K562 (cell line): ENCODE results near the gene FLVCR2.

ENCODE experiments used
- ATF7 ChIP-seq: fragments of 450-650 bp; IDR thresholded peaks from 2 replicates; pipeline ENCODE4 v1.7.1; 2014; ENCODE audit warnings: mild to moderate bottlenecking, moderate library complexity
- CREB1 ChIP-seq, 2 experiments: sonication (generic) in 1 of 2; formaldehyde crosslinking in 1 of 2; IDR thresholded peaks; 2 replicates each; pipeline versions ENCODE4 v1.6.1 to v1.8.0; 2012 to 2022; ENCODE audit warnings: inconsistent platforms in 1 of 2, mild to moderate bottlenecking in 1 of 2, missing genetic modification reagents in 1 of 2, moderate library complexity in 1 of 2
- E2F1 ChIP-seq: sonication (generic); formaldehyde crosslinking; IDR thresholded peaks from 2 replicates; pipeline ENCODE4 v1.8.1; 2023; ENCODE audit warnings: mild to moderate bottlenecking, missing genetic modification reagents, moderate library complexity
- ELF1 ChIP-seq: fragments of 200-800 bp; sonication (Bioruptor generic); IDR thresholded peaks from 2 replicates; pipeline ENCODE4 v1.6.1; 2016; ENCODE audit warnings: missing genetic modification characterization, missing compliant biosample characterization
- EZH2 ChIP-seq: IDR thresholded peaks from 2 replicates; pipeline ENCODE4 v1.6.1; 2012; ENCODE audit warnings: low read depth, mild to moderate bottlenecking, inconsistent platforms, low read length, borderline replicate concordance
- HMGN3 ChIP-seq: IDR thresholded peaks from 2 replicates; pipeline ENCODE4 v1.6.1; 2011; ENCODE audit warnings: borderline replicate concordance, low read depth, mild to moderate bottlenecking, mixed read lengths, low read length; ENCODE audit not compliant: insufficient read length; ENCODE audit errors: extremely low read depth
- MEF2D ChIP-seq: conservative IDR thresholded peaks from 2 replicates; pipeline ENCODE4 v1.6.1; 2016; ENCODE audit warnings: low read depth, missing genetic modification characterization, missing compliant biosample characterization
- RCOR1 ChIP-seq, 2 experiments: IDR thresholded peaks; 2 replicates each; pipeline ENCODE4 v1.6.1; 2012; ENCODE audit warnings: low read depth in 2 of 2, low read length in 2 of 2, borderline replicate concordance in 1 of 2, improper control_type of control experiment in 1 of 2
- SMARCC2 ChIP-seq: fragments of 450-650 bp; IDR thresholded peaks from 2 replicates; pipeline ENCODE4 v1.6.1; 2017; ENCODE audit warnings: antibody characterized with exemption, moderate library complexity, mild to moderate bottlenecking, low read depth
- TF ChIP-seq, protein P1 (sequence below), 2 experiments: IDR thresholded peaks; 2 replicates each; pipeline ENCODE4 v1.6.1; 2011; ENCODE audit warnings: borderline replicate concordance in 1 of 2, control low read depth in 1 of 2, low read depth in 1 of 2, low read length in 1 of 2, mild to moderate bottlenecking in 1 of 2, mixed read lengths in 1 of 2, moderate library complexity in 1 of 2; ENCODE audit not compliant: insufficient read depth in 1 of 2, insufficient read length in 1 of 2, poor library complexity in 1 of 2, severe bottlenecking in 1 of 2; ENCODE audit errors: extremely low read depth in 1 of 2

DNA sequence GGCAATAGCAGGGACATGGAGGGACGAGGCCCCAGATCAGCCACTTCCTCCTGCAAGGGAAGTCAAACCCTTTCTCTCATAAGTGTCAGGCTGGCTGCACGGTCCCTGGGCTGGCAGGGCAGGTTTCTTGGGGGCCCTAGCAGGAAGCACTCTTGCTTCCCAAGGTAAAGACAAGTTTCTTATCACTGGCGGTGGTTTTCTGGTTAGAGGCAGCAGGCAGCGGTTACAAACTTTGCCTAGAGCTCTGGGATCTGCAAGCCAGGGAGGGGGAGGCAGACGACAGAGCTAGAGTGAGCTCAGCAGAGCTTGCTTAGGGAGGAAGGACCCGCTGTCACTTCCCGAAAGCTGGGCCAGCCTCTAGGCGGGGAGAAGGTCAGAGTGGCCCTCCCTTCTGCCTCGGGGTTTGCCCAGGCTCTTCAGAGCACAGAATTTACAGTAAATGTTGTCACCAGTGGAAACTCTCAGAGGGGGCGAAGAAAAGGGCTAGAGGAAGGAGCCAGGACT, 35.8 kb upstream of the FLVCR2 start:
- TF ChIP-seq HMGN3 (no peak), RCOR1 (IDR thresholded peaks at IDR 0.05; ENCODE audit: borderline replicate concordance in 1 of 2, low read depth in 2 of 2, low read length in 2 of 2) (no peak), CREB1 (IDR thresholded peaks at IDR 0.05) (no peak), CREB1 (CRISPR knock-in tag; IDR thresholded peaks at IDR 0.05) (no peak), MEF2D (no peak), ATF7 (no peak), SMARCC2 (no peak), ELF1 (tag) (no peak), E2F1 (CRISPR knock-in tag) (no peak), EZH2 (no peak)
- TF ChIP-seq, protein P1, sequence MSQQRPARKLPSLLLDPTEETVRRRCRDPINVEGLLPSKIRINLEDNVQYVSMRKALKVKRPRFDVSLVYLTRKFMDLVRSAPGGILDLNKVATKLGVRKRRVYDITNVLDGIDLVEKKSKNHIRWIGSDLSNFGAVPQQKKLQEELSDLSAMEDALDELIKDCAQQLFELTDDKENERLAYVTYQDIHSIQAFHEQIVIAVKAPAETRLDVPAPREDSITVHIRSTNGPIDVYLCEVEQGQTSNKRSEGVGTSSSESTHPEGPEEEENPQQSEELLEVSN (IDR thresholded peaks at IDR 0.05; ENCODE audit: borderline replicate concordance in 1 of 2, extremely low read depth in 1 of 2, insufficient read depth in 1 of 2, insufficient read length in 1 of 2, low read depth in 1 of 2, low read length in 1 of 2, poor library complexity in 1 of 2, severe bottlenecking in 1 of 2), result no peak
